Right renal cortex interstitium (tissue), 3 donors: ENCODE measurements around the gene CD248. TPM values are rescaled to one million over a fixed set of nuclear protein-coding genes. Genes with fewer than 3 reads are reported as not detected.
A peak's percentile ranks its signal among the peaks of the same experiment; 100 is the strongest.
"Not testable (repeated sequence)": the region's sequence is repeated elsewhere in the genome, so short reads cannot be mapped to it uniquely, and the experiment has no call there.

Source experiments
- DNase-seq, 3 donors: peaks; one replicate each; pipeline ENCODE4 v3.0.0-alpha.2; 2013; ENCODE audit warnings: low read depth in 3 of 3, low spot score in 2 of 3
- polyA plus RNA-seq, 3 donors: library from polyadenylated mRNA; unstranded; fragments of 120-200 nt; gene quantifications; one replicate each; pipeline ENCODE4 v1.2.1, GENCODE V29; 2013; ENCODE audit not compliant: insufficient read length in 3 of 3

The CD248 gene
- polyA plus RNA-seq, 3 donors = 54.0 to 61.4 (median 56.2) TPM

- DNase-seq = no peak
These were observed 2.0 kb downstream of the CD248 start for GRCh38 chr11:66314561-66315497.

- no peak for DNase-seq
These were observed 2.7 kb downstream of the CD248 start for GRCh38 chr11:66314186-66314501.

GRCh38 chr11:66313321-66314185 is 3.3 kb downstream of the CD248 start:
- peak in 1 of 3 donors; percentile 63 for DNase-seq

GRCh38 chr11:66312549-66313320 is 4.1 kb downstream of the CD248 start:
- peak in 2 of 3 donors; percentile 94 to 95 for DNase-seq

- DNase-seq = peak; percentile 82 to 89 (median 83)
These were observed 4.8 kb downstream of the CD248 start for GRCh38 chr11:66311965-66312548.

- no peak for DNase-seq
These were observed 5.3 kb downstream of the CD248 start for GRCh38 chr11:66311470-66311964.

GRCh38 chr11:66310803-66311440 is 5.9 kb downstream of the CD248 start:
- not testable (repeated sequence) for DNase-seq

- DNase-seq = no peak
These were observed 6.5 kb downstream of the CD248 start for GRCh38 chr11:66310324-66310723.

GRCh38 chr11:66309475-66309874 is 7.4 kb downstream of the CD248 start:
- no peak for DNase-seq

- no peak for DNase-seq
These were observed 14.2 kb downstream of the CD248 start for GRCh38 chr11:66302656-66303055.

GRCh38 chr11:66299186-66299585 is 17.7 kb downstream of the CD248 start:
- no peak for DNase-seq

GRCh38 chr11:66297610-66298009 is 19.2 kb downstream of the CD248 start:
- no peak for DNase-seq

GRCh38 chr11:66294626-66295620 is 21.9 kb downstream of the CD248 start:
- DNase-seq = no peak

GRCh38 chr11:66293777-66294625 is 22.8 kb downstream of the CD248 start:
- no peak for DNase-seq

- DNase-seq = no peak
These were observed 23.5 kb downstream of the CD248 start for GRCh38 chr11:66293352-66293751.

GRCh38 chr11:66292543-66293332 is 24.1 kb downstream of the CD248 start:
- DNase-seq = no peak
